Activated T-cell treated with anti-CD3 and anti-CD28 coated beads for 4 hours (primary cell): Measurements from ENCODE around the gene RBMS3.
"Not testable (repeated sequence)": the region's sequence is repeated elsewhere in the genome, so short reads cannot be mapped to it uniquely, and the experiment has no call there.

Source experiments
- DNase-seq: peaks from one replicate; pipeline ENCODE4 v3.0.0-alpha.2; 2020

The RBMS3 gene

DNA sequence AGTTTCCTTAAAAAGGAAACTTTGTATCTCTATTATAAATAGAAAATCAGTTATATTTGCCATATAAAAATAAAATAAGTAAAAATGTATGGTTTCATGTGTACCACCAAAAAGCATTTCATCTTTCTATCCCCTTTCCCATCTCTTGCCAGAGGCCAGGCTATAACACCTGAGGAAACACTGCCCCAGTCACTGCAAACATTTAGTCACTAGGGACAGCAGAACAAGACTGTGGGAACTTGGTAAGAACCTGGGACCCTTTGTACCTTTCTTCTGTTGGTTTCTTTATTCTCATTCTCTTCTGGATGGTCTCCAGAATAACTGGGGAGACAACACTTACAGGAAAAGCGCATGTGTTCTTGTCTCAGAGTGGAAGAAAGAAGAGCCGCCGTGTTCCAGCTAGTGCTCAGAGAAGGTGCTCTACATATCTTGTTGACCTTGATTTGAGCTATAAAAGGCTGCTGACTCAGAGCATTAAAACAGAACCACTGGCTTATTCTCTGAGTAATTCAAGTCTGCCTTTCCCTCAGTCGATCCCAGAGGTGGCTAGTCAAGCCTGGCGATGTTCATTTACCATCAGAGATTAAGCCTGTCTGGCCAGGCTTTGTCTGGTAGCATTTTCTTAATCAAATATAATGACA is 361.6 kb downstream of the RBMS3 start:
- no peak for DNase-seq

- no peak for DNase-seq
These were observed 362.2 kb downstream of the RBMS3 start for GRCh38 chr3:29643034-29643425.

DNA sequence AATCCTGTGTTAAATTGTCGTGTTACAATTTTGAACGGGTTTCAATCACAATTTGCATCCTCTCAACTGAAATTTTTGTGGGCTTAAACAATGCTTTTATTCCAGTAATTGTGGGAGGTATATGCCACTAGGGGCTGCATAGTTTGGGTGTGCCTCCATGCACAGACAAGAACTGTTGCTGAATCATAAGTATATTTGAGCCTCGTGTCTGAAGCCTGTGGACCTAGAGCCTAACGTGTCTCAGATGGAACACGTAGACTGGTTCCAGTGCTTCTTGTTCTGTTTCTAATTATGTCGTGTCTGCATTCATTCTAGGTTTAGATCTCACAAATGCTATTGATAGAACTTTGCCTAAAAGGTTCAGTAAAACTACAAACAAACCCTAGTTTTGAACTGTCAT is 363.4 kb downstream of the RBMS3 start:
- DNase-seq = no peak

GRCh38 chr3:29644956-29645636 is 364.2 kb downstream of the RBMS3 start:
- DNase-seq = no peak

- no peak for DNase-seq
These were observed 365.2 kb downstream of the RBMS3 start for GRCh38 chr3:29646043-29646442.

DNA sequence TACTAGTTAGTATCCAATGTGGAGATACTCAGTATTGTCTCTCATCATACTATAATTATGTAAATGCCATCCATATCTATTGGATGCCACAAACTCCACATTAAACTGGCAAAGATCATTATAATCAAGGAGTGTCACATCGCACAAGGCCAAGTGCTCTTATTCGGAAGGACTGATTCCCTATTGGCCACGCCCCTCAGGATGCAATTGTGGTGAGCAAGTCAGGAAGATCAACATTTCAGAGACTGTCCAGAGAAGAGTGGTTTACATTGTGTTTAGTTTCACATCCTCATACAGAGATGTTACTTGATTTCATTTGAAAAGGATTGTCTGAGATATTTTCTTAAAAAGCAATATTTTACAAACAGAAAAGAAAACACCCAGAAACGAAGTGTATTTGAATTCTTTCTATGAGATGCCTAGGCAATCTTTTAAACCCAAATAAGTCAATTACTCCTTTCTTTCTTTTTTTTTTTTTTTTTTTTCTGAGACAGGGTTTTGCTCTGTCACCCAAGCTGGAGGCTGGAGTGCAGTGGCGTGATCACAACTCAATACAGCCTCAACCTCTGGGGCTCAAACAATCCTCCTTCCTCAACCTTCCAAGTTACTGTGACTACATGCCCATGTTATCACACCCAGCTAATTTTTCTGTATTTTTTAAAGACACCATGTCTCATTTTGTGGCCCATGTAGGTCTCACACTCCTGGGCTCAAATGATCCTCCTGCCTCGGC is 369.1 kb downstream of the RBMS3 start:
- DNase-seq = no peak

GRCh38 chr3:29653680-29654079 is 372.8 kb downstream of the RBMS3 start:
- no peak for DNase-seq

DNA sequence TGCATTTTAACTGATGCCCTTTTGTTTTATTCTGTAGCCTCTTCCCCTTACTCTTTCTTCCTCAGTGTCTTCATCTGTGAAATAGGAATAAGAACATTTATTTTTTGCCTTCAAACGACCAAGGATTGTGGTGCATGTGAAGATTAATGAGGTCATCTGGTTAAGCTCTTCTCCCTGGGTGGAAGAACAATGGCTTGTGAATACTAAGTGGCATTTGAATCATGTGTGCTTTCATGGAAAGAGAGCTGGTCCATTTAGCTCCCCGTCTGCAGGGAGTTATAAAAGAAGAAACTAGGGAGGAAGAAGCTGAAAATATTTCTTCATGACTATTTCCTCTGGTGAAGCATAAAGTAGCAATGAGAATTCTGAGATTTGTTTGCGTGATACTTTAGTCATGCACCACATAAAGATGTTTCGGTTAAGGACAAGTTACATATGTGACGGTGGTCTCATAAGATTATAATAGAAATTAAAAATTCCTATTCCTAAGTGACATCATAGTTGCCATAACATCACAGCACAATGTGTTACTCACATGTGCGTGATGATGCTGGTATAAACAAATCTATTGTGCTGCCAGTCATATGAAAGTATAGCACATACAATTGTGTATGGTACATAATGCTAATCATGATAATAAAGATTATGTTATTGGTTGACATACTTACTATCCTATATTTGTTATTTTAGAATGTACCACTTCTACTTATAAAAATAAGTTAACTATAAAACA is 374.3 kb downstream of the RBMS3 start:
- DNase-seq = no peak

DNA sequence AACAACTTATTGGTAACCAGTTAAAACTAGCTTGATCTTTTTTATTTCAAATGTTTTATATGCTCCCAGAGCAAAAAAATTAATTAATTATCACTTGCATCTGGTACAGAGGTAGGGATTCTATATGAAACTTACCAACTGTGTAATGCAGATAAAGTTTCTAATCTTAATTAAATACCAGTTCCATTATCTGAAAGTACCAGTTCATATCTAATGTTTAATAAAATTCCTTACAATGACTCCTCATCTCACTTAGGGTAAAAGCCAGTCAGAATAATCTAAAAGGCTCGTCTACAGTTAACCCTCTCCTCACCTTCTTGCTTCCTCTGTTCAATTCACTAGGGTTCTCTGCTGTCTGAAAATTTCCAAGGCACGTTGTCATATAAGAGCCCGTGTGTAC is 384.8 kb downstream of the RBMS3 start:
- DNase-seq = no peak

DNA sequence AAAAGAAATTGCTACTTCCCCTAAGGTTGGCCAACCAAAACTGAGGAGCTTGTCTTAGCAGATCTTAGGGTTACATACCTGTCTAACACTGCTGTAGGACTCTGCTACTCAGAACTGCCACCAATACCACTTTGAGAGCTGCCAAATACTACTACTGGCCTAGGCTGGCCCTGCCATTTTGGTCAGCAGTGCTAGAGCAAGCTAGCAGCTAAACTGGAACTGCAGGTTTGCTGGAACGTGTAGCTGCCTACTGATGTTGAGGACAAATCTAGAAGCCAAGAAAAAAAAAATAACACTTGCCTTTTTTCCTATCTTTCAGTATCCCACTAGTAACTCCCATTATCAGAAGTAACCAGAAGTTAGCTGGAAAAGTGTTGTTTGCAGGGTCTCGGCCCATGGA is 387.4 kb downstream of the RBMS3 start:
- no peak for DNase-seq

GRCh38 chr3:29668728-29669127 is 387.9 kb downstream of the RBMS3 start:
- no peak for DNase-seq

- DNase-seq = not testable (repeated sequence)
These were observed 389.6 kb downstream of the RBMS3 start for GRCh38 chr3:29670476-29670875.

DNA sequence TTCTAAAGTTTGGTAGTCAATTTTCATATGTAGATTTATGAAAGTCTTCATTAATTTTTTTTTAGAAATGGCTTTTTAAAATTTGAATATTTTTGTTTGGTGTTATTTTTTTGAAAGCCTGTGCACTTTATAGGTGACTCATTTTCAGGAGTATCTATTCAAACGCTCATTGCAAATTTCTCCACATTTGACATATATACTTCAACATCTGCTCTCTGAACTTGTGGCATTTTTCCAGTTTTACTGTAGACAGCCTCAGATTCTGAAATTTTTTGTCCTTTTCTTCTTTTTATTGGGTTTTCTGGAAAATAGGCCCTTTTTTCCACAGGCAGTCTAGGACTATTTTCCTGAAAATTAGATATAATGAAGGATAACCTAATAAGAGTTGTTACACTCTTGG is 396.6 kb downstream of the RBMS3 start:
- DNase-seq = no peak

DNA sequence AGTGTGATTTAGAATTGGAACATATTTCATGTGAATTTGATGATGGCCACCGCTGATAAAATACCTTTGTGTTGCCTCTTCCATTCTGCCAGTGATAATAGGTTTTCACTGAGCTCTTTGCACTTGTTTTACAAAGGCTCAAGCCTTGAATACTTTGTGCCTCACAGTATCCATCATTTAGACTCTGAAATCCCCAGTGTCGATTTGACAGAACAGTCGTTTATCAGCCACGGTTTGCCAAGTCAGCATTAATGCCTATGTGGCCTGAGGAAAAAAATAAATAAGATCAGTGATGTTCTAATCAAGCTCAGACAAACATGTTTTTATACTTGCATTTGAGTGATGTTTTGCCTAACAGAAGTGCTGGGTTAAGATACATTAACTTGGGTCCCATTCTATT is 399.1 kb downstream of the RBMS3 start:
- no peak for DNase-seq

- no peak for DNase-seq
These were observed 402.4 kb downstream of the RBMS3 start for GRCh38 chr3:29683018-29683993.

GRCh38 chr3:29686889-29687592 is 406.2 kb downstream of the RBMS3 start:
- no peak for DNase-seq

DNA sequence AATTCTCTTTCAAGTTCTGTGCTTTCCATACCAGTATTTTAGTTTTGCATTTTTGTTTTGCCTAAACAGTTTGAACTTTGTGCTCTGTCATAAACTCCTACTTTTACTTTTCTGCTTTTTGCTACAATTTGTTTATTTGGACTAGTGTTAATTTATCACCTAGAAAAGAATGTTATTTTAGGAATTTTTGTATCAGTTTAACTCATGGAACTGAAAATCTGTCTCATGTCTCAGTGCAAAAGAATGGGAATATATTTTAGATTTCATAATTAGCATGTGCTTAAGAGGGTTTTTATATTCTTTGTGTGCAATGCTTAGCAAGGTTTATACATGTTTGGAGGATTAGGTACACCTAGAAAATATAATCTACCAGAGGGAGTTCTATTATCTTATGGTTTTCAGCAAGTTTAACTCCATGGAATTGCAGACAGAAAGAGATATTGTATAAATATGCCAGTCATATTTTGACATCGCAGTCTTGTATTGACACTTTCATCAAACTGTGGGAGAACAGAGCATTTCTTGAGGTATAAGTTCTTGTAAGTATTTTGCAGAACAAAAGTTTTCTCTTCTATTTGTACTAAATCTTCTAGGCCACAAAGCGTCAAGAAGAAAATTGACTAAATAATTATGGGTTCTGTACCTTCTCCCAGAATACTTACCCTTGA is 409.9 kb downstream of the RBMS3 start:
- no peak for DNase-seq

GRCh38 chr3:29693863-29694262 is 413.0 kb downstream of the RBMS3 start:
- DNase-seq = no peak

DNA sequence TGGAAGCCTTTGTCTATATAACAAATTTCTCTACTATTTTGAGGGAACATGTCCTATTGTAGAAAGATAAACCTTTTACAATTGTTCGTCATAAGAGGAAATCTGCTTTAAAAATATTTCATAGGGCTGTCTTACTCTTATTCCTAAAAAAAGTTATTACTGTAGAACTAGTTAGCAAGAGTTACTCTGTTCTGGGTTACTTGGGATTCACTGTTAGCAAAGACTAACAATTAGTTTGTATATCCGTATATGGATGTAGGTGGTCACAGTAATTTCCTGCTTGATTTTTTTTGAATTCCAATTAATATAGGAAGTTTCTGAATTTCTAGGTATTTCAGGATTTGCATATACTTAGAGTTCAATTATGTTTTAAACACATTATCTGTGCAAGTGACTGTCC is 413.5 kb downstream of the RBMS3 start:
- no peak for DNase-seq

DNA sequence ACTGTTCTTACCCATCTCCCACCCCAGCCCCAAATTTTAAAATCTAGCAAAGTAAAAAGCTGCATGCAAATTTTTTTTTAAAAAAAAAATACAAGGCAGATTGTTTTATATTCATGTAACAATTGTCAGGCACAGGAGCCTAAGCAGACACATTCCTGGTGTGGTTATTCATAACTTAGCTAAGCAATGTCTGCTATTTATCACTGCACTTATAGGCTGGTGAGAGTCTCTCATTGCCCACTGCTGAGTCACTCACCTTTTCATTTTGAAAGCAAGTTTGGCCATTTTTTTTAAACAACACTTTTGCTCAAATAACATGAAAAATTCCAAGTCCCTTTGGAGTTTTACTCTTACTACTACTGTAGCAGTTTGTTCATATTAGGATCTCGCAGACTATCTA is 413.9 kb downstream of the RBMS3 start:
- no peak for DNase-seq

DNA sequence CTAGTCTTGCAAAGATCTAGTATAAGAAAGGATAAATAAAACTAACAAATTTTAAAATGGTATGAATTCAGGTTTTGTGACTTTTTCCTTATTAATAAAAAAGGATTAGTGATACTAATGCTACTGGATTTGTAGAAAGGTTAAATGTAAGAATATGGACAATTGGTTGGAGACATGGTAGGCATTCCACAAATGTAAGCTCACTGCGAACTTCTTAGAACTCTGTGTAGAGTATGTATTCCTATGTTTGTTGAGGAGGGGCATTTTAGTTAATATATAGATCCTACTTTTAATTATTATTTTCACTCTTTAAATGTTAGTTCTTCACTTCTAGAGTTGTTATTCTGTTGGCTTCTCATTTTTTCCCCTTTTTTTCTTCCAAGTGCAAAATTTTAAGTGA is 414.3 kb downstream of the RBMS3 start:
- no peak for DNase-seq
